DMS153 treated with DMSO at 0.1 percent for 48 hours (cell line): ENCODE data around the gene MTHFSD.
"Not testable (repeated sequence)": the region's sequence is repeated elsewhere in the genome, so short reads cannot be mapped to it uniquely, and the experiment has no call there.

Experiments
- DNase-seq: peaks from one replicate; lab custom pipeline; 2025; ENCODE audit not compliant: unreplicated experiment; lab: John Stamatoyannopoulos, UW

The MTHFSD gene

GRCh38 chr16:86554917-86555703, at the start of gene MTHFSD:
Gene MTHFSD, minus strand, starts transcription at chr16:86555235. Its CDS starts 51 bp downstream, at chr16:86555184.
- peak; percentile 84 for DNase-seq

- DNase-seq, result no peak
Observed at GRCh38 chr16:86604436-86605193, 49.6 kb upstream of the MTHFSD start.

GRCh38 chr16:86602521-86602920, 47.5 kb upstream of the MTHFSD start:
- no peak for DNase-seq

GRCh38 chr16:86601356-86601755, 46.3 kb upstream of the MTHFSD start:
- no peak for DNase-seq

- no peak for DNase-seq
Observed at GRCh38 chr16:86598607-86599565, 43.9 kb upstream of the MTHFSD start.

- no peak for DNase-seq
Observed at GRCh38 chr16:86597880-86598606, 43.0 kb upstream of the MTHFSD start.

- no peak for DNase-seq
Observed at GRCh38 chr16:86597126-86597879, 42.3 kb upstream of the MTHFSD start.

GRCh38 chr16:86595983-86596605, 41.1 kb upstream of the MTHFSD start:
- DNase-seq, result no peak

- DNase-seq, result no peak
Observed at GRCh38 chr16:86594721-86595120, 39.7 kb upstream of the MTHFSD start.

- DNase-seq, result no peak
Observed at GRCh38 chr16:86593913-86594620, 39.0 kb upstream of the MTHFSD start.

- DNase-seq, result no peak
Observed at GRCh38 chr16:86591270-86591669, 36.2 kb upstream of the MTHFSD start.

GRCh38 chr16:86590501-86591144, 35.6 kb upstream of the MTHFSD start:
- DNase-seq, result no peak

GRCh38 chr16:86587955-86588354, 32.9 kb upstream of the MTHFSD start:
- not testable (repeated sequence) for DNase-seq

- DNase-seq, result no peak
Observed at GRCh38 chr16:86587487-86587886, 32.5 kb upstream of the MTHFSD start.

GRCh38 chr16:86585821-86586611, 31.0 kb upstream of the MTHFSD start:
- no peak for DNase-seq

GRCh38 chr16:86584726-86585721, 30.0 kb upstream of the MTHFSD start:
- DNase-seq, result peak; percentile 23
